Stomach (tissue), 19 donors: ENCODE data around the gene SRL. TPM values are rescaled to one million over a fixed set of nuclear protein-coding genes. Genes with fewer than 3 reads are reported as not detected.

Source experiments
- DNase-seq, 2 donors: peaks; one replicate each; pipeline versions ENCODE4 v3.0.0 to v3.0.0-alpha.2; 2013 to 2019
- H3K27ac ChIP-seq, 5 donors: fragments of 200-600 bp in 4 of 5; sonication (generic) in 4 of 5; one replicate each; pipeline ENCODE4 v1.5.1; 2013 to 2019; ENCODE audit warnings: mild to moderate bottlenecking in 1 of 5, moderate library complexity in 1 of 5
- H3K27me3 ChIP-seq, 3 donors: fragments of 200-600 bp; sonication (generic); one replicate each; pipeline ENCODE4 v1.5.1; 2017 to 2019; ENCODE audit warnings: mixed run types in 1 of 3
- H3K36me3 ChIP-seq, 4 donors: fragments of 200-600 bp; sonication (generic); 1 replicate in 3 of 4; 2 replicates in 1 of 4; pipeline ENCODE4 v1.5.1; 2016 to 2019
- H3K4me1 ChIP-seq, 4 donors: fragments of 200-600 bp; sonication (generic); one replicate each; pipeline ENCODE4 v1.5.1; 2016 to 2019
- H3K4me3 ChIP-seq, 4 donors: fragments of 200-600 bp; sonication (generic) in 3 of 4; one replicate each; pipeline ENCODE4 v1.5.1; 2016 to 2019; ENCODE audit warnings: mild to moderate bottlenecking in 1 of 4
- H3K9me3 ChIP-seq, 4 donors: fragments of 200-600 bp; sonication (generic); one replicate each; pipeline ENCODE4 v1.5.1; 2016 to 2019
- EP300 ChIP-seq: sonication (generic); formaldehyde crosslinking; IDR thresholded peaks from one replicate; pipeline ENCODE4 v1.6.1; 2017; ENCODE audit warnings: antibody characterized with exemption
- POLR2A ChIP-seq, 4 donors: fragments of 450-650 bp; IDR thresholded peaks; one replicate each; pipeline ENCODE4 v1.6.1; 2016; ENCODE audit warnings: antibody characterized with exemption in 4 of 4, control low read depth in 2 of 4, mild to moderate bottlenecking in 1 of 4, moderate library complexity in 1 of 4
- POLR2AphosphoS5 ChIP-seq, 3 donors: sonication (generic); formaldehyde crosslinking; IDR thresholded peaks; one replicate each; pipeline ENCODE4 v1.6.1; 2016; ENCODE audit warnings: antibody characterized with exemption in 3 of 3
- WGBS, 5 donors: extraction: QIAGEN DNeasy Blood & Tissue Kit in 3 of 5; methylation state at CpG; one replicate each; pipeline versions ENCODE4 v1.1.5 to v1.1.7; 2013 to 2018; 5-methylcytosine and 5-hydroxymethylcytosine counted together
- intact Hi-C: fragments of 100-400 bp; cut with DNase I; formaldehyde crosslinking; loops from one replicate; pipeline ENCODE4 v1.15.1; 2023; ENCODE audit warnings: low total_unique reads
- long read RNA-seq, 10 donors: transcript quantifications; one replicate each; lab custom pipeline, GENCODE V29; 2026
- polyA plus RNA-seq, 3 donors: library from polyadenylated mRNA; stranded (reverse); fragments of 200-250 nt; gene quantifications; one replicate each; pipeline ENCODE4 v1.2.3, GENCODE V29; 2013
- total RNA-seq, 5 donors: library from RNA; depleted of rRNA; stranded (reverse); fragments of >200 nt; gene quantifications; one replicate each; pipeline versions ENCODE4 v1.1.0 to v1.2.3, GENCODE V29; 2014 to 2016
- TF ChIP-seq, protein P1 (sequence below), 7 experiments: fragments of 450-650 bp in 4 of 7; fragments of 200-600 bp in 3 of 7; sonication (generic) in 3 of 7; IDR thresholded peaks; one replicate each; pipeline ENCODE4 v1.5.1; 2016 to 2019; ENCODE audit warnings: antibody characterized with exemption in 7 of 7, control low read depth in 2 of 7, mild to moderate bottlenecking in 1 of 7
- donor health status: healthy with polysubstance abuse.
- donor health status: Bipolar disorder and iron deficiency.
- donor health status: healthy.

SRL gene
- under 1 TPM in 1 of 5 donors, not detected in 4; 0.92 TPM for total RNA-seq
- polyA plus RNA-seq, result 1 to 10 TPM in 1 of 3 donors, under 1 TPM in 2; 0.31 to 1.5 (median 0.38) TPM
- long read RNA-seq, donor 1, result 0 reads
- long read RNA-seq, donor 2, full-length matches to known transcripts, result 1 of 1 reads
- long read RNA-seq, donor 2, partial matches to known transcripts, result 0 of 1 reads
- long read RNA-seq, donor 2, other reads (novel, unspliced or antisense), result 0 of 1 reads
- long read RNA-seq, donor 3, full-length matches to known transcripts, result 1 of 1 reads
- long read RNA-seq, donor 3, partial matches to known transcripts, result 0 of 1 reads
- long read RNA-seq, donor 3, other reads (novel, unspliced or antisense), result 0 of 1 reads
- long read RNA-seq, donor 4, full-length matches to known transcripts, result 1 of 1 reads
- long read RNA-seq, donor 4, partial matches to known transcripts, result 0 of 1 reads
- long read RNA-seq, donor 4, other reads (novel, unspliced or antisense), result 0 of 1 reads
- long read RNA-seq, donor 5, full-length matches to known transcripts, result 1 of 1 reads
- long read RNA-seq, donor 5, partial matches to known transcripts, result 0 of 1 reads
- long read RNA-seq, donor 5, other reads (novel, unspliced or antisense), result 0 of 1 reads
- long read RNA-seq, donor 6, full-length matches to known transcripts, result 1 of 1 reads
- long read RNA-seq, donor 6, partial matches to known transcripts, result 0 of 1 reads
- long read RNA-seq, donor 6, other reads (novel, unspliced or antisense), result 0 of 1 reads
- long read RNA-seq, donor 7, result 0 reads
- long read RNA-seq, donor 8, result 0 reads
- long read RNA-seq, donor 9, result 0 reads
- long read RNA-seq, donor 10, full-length matches to known transcripts, result 1 of 1 reads
- long read RNA-seq, donor 10, partial matches to known transcripts, result 0 of 1 reads
- long read RNA-seq, donor 10, other reads (novel, unspliced or antisense), result 0 of 1 reads

DNA sequence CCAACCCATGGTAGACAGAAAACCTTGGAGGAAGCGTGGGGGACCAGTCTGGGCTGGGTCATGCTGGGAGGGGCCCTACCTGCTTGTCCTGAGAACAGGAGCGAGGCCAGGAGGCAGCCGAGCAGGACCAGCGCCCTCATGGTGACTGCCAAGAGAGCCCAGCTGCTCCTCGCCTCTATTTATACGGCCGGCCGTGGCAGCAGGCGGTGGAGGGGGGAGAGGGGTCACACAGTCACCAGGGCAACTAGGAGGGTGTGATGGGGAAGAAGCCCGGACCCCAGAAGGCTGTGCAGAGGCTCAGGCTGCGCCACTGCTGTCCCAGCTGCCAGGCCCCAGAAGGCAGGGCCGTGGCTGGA, at the start of gene SRL:
Gene SRL (minus strand): TSS at position 153 of the 356 bp plus-strand sequence. CDS start 13 bp downstream, at position 140.
- Histone ChIP-seq H3K27me3 (no peaks in the 10 kb centered on the region), H3K4me1 (peaks cover 0 to 7% (median 5%) of the 10 kb centered on the region in 4 donors), H3K36me3 (no peaks in the 10 kb centered on the region), H3K27ac (no peak within 1 kb of the TSS), H3K4me3 (no peak within 1 kb of the TSS), H3K9me3 (no peaks in the 10 kb centered on the region)
- DNase-seq, result peak in 1 of 2 donors; percentile 20
- intact Hi-C loops, result no loop called here
- TF ChIP-seq POLR2AphosphoS5 (IDR thresholded peaks at IDR 0.05) (no peak), POLR2A (IDR thresholded peaks at IDR 0.05) (no peak), EP300 (no peak)
- TF ChIP-seq, protein P1, sequence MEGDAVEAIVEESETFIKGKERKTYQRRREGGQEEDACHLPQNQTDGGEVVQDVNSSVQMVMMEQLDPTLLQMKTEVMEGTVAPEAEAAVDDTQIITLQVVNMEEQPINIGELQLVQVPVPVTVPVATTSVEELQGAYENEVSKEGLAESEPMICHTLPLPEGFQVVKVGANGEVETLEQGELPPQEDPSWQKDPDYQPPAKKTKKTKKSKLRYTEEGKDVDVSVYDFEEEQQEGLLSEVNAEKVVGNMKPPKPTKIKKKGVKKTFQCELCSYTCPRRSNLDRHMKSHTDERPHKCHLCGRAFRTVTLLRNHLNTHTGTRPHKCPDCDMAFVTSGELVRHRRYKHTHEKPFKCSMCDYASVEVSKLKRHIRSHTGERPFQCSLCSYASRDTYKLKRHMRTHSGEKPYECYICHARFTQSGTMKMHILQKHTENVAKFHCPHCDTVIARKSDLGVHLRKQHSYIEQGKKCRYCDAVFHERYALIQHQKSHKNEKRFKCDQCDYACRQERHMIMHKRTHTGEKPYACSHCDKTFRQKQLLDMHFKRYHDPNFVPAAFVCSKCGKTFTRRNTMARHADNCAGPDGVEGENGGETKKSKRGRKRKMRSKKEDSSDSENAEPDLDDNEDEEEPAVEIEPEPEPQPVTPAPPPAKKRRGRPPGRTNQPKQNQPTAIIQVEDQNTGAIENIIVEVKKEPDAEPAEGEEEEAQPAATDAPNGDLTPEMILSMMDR (IDR thresholded peaks at IDR 0.05), result no peak
- WGBS, 5 donors, result 64 to 82% (median 75%) methylated on average over 6 to 12 of the region's 12 CpGs

DNA sequence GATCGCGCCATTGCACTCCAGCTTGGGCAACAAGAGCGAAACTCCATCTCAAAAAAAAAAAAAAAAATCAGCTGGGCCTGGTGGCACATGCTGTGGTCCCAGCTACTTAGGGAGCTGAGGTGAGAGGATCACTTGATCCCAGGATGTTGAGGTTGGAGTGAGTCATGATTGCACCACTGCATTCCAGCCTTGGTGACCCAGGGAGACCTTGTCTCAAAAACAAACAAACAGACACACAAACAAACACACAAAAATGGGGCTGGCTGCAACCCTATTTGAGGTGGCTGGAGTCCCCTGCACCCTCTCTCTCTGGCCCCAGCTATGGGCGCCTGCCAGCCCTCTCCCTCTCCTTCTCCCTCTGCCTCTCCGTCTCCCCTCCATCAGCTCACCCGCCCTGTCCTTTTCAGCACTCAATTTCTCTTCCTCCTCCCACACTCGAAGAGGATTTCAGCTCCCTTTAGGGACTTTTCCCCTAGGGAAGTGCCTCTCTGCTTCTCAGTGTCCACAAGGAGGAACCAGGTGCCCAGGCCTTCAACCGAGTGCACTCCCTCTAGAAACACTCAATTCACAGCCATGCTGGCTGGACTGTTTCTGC, 48.5 kb upstream of the SRL start:
- 65 to 84% (median 77%) methylated on average over 8 of the region's 8 CpGs for WGBS, 5 donors
- H3K27ac ChIP-seq, result peak overlapping the region in 3 of 5 donors; percentile 10 to 18 (median 16)
- TF ChIP-seq POLR2A (IDR thresholded peaks at IDR 0.05), result no peak
- TF ChIP-seq, protein P1 (IDR thresholded peaks at IDR 0.05), result no peak
- TF ChIP-seq POLR2AphosphoS5 (IDR thresholded peaks at IDR 0.05), result peak in 1 of 3 donors; percentile 46
- TF ChIP-seq EP300, result no peak
- DNase-seq, result peak in 1 of 2 donors; percentile 43
- H3K36me3 ChIP-seq, result no peaks in the 10 kb centered on the region
- H3K27me3 ChIP-seq, result no peaks in the 10 kb centered on the region
- intact Hi-C loops, result no loop called here
- no peak overlapping the region for H3K4me3 ChIP-seq
- H3K9me3 ChIP-seq, result no peaks in the 10 kb centered on the region
- H3K4me1 ChIP-seq, result peaks cover 20 to 38% (median 26%) of the 10 kb centered on the region in 4 donors

DNA sequence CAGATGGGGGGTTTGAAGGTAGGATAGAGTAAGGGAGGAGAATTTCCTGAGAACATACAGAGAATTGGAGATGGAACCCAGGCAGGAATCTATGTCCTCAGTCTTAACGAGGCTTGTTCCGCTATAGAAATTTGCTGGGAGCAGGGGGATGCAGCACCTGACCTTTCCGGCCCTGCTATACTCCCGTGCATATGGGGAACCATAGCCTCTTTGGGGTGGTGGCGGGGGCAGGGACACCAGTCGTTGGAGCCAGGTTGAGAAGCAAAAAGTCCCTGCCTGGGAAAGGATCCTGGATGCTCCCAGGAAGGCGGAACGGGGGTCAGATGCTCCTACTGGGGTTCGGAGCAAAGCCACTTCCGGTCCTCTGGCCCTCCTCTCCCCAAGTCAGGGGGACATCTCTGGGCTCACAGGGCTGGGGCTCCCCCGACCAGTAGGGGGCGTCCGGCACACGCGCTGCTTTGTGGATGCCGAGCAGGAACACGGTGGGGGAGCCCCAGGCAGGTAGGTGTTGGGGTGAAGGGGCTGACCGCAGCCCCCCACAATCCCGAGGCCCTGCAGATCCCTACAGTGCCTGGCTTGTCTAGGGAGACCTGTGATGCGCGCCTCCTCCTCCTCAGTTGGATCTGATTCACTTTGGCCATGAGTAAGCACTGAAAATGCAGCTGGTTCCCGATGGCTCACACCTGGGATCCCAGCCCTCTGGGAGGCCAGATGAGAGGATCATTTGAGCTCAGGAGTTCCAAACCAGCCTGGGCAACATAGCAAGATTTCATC, 46.5 kb upstream of the SRL start:
- DNase-seq, result peak; percentile 79 to 90
- intact Hi-C loops, result no loop called here
- H3K36me3 ChIP-seq, result no peaks in the 10 kb centered on the region
- peaks cover 0 to 7% (median 0%) of the 10 kb centered on the region in 3 donors for H3K27me3 ChIP-seq
- H3K4me3 ChIP-seq, result no peak overlapping the region
- H3K27ac ChIP-seq, result no peak overlapping the region
- no peaks in the 10 kb centered on the region for H3K9me3 ChIP-seq
- peaks cover 8 to 25% (median 13%) of the 10 kb centered on the region in 4 donors for H3K4me1 ChIP-seq
- no peak for TF ChIP-seq EP300
- TF ChIP-seq, protein P1 (IDR thresholded peaks at IDR 0.05), result peak in 5 of 7 experiments; percentile 88 to 96 (median 90)
- peak in 1 of 3 donors; percentile 18 for TF ChIP-seq POLR2AphosphoS5 (IDR thresholded peaks at IDR 0.05)
- WGBS, 5 donors, result 11 to 17% (median 14%) methylated on average over 19 to 22 of the region's 22 CpGs
